WTC11 (cell line): ENCODE data around the gene GLB1L2. TPM values are rescaled to one million over a fixed set of nuclear protein-coding genes. Genes with fewer than 3 reads are reported as not detected.

Experiments used
- ATAC-seq: fragments of 200-7000 bp; cut with Tn5 transposase; 2 replicates; pipeline ENCODE4 v1.10.0; 2021; ENCODE audit warnings: mild to moderate bottlenecking, moderate library complexity
- CTCF ChIA-PET: fragments of 300-600 bp; sonication (Branson Sonifier 250); formaldehyde crosslinking; loops from one replicate; lab custom pipeline; 2021; ENCODE audit warnings: antibody characterized with exemption; lab: Charles Lee
- POLR2A ChIA-PET: fragments of 350-600 bp; sonication (Branson Sonifier 250); formaldehyde crosslinking; loops from one replicate; lab custom pipeline; 2021; ENCODE audit warnings: antibody characterized with exemption; lab: Charles Lee
- DNase-seq: peaks from one replicate; pipeline ENCODE4 v3.0.0; 2021; ENCODE audit warnings: low spot score
- H3K27ac Mint-ChIP-seq: 2 replicates; pipeline ENCODE4 v1.8.0; 2021; ENCODE audit warnings: mixed read lengths
- H3K27me3 Mint-ChIP-seq: 2 replicates; pipeline ENCODE4 v1.8.0; 2021; ENCODE audit warnings: low read depth, mild to moderate bottlenecking, moderate library complexity, mixed read lengths
- H3K36me3 Mint-ChIP-seq: 2 replicates; pipeline ENCODE4 v1.8.0; 2021; ENCODE audit warnings: mixed read lengths
- H3K4me1 Mint-ChIP-seq: 2 replicates; pipeline ENCODE4 v1.8.0; 2022; ENCODE audit warnings: mixed read lengths
- H3K4me3 Mint-ChIP-seq: 2 replicates; pipeline ENCODE4 v1.8.0; 2021; ENCODE audit warnings: mild to moderate bottlenecking, moderate library complexity, mixed read lengths
- H3K9me3 Mint-ChIP-seq: 2 replicates; pipeline ENCODE4 v1.8.0; 2021; ENCODE audit warnings: mixed read lengths
- ATF1 ChIP-seq: sonication (generic); formaldehyde crosslinking; IDR thresholded peaks from 2 replicates; pipeline ENCODE4 v1.8.1; 2023; ENCODE audit warnings: mild to moderate bottlenecking, moderate library complexity, missing genetic modification reagents
- ATF3 ChIP-seq: sonication (generic); formaldehyde crosslinking; conservative IDR thresholded peaks from 2 replicates; pipeline ENCODE4 v1.8.1; 2022; ENCODE audit warnings: mild to moderate bottlenecking, missing genetic modification reagents
- E2F4 ChIP-seq: sonication (generic); formaldehyde crosslinking; IDR thresholded peaks from 2 replicates; pipeline ENCODE4 v1.8.1; 2022; ENCODE audit warnings: low read depth, mild to moderate bottlenecking, moderate library complexity, missing genetic modification reagents, borderline replicate concordance
- ELF4 ChIP-seq: sonication (generic); formaldehyde crosslinking; IDR thresholded peaks from 2 replicates; pipeline ENCODE4 v1.8.1; 2022; ENCODE audit warnings: low read depth, mild to moderate bottlenecking, moderate library complexity, missing genetic modification reagents
- HMGA2 ChIP-seq: fragments of 250-450 bp; sonication (Bioruptor Pico); IDR thresholded peaks from 2 replicates; pipeline ENCODE4 v1.4.0; 2021; ENCODE audit warnings: mild to moderate bottlenecking, moderate library complexity
- JAZF1 ChIP-seq: fragments of 250-450 bp; sonication (Bioruptor Pico); IDR thresholded peaks from 2 replicates; pipeline ENCODE4 v1.9.0; 2021; ENCODE audit warnings: moderate library complexity, mild to moderate bottlenecking, inconsistent platforms
- MYBL2 ChIP-seq: sonication (generic); formaldehyde crosslinking; IDR thresholded peaks from 2 replicates; pipeline ENCODE4 v1.8.1; 2023; ENCODE audit warnings: mild to moderate bottlenecking, moderate library complexity, missing genetic modification reagents
- OVOL2 ChIP-seq: fragments of 250-450 bp; sonication (Bioruptor Pico); IDR thresholded peaks from 2 replicates; pipeline ENCODE4 v1.9.0; 2021; ENCODE audit warnings: mild to moderate bottlenecking, borderline replicate concordance
- PREB ChIP-seq: sonication (generic); formaldehyde crosslinking; IDR thresholded peaks from 2 replicates; pipeline ENCODE4 v1.8.1; 2022; ENCODE audit warnings: mild to moderate bottlenecking, missing genetic modification reagents, moderate library complexity, borderline replicate concordance
- TP53 ChIP-seq: sonication (generic); formaldehyde crosslinking; IDR thresholded peaks from 2 replicates; pipeline ENCODE4 v1.8.1; 2023; ENCODE audit warnings: mild to moderate bottlenecking, missing genetic modification reagents
- ZNF232 ChIP-seq: sonication (generic); formaldehyde crosslinking; IDR thresholded peaks from 2 replicates; pipeline ENCODE4 v1.8.0; 2022; ENCODE audit warnings: mild to moderate bottlenecking, missing genetic modification reagents
- ZNF263 ChIP-seq: sonication (generic); formaldehyde crosslinking; IDR thresholded peaks from 2 replicates; pipeline ENCODE4 v1.8.1; 2022; ENCODE audit warnings: low read depth, mild to moderate bottlenecking, moderate library complexity, missing genetic modification reagents
- ZNF671 ChIP-seq: fragments of 250-450 bp; sonication (Bioruptor Pico); IDR thresholded peaks from 2 replicates; pipeline ENCODE4 v1.8.0; 2021; ENCODE audit warnings: mild to moderate bottlenecking
- total RNA-seq: library from RNA; stranded (reverse); gene quantifications from 3 replicates; pipeline ENCODE4 v1.2.3, GENCODE V29; 2021
- TF ChIP-seq, protein P1 (sequence below): fragments of 250-450 bp; sonication (Bioruptor Pico); IDR thresholded peaks from 2 replicates; pipeline ENCODE4 v1.8.0; 2021; ENCODE audit warnings: mild to moderate bottlenecking
- TF ChIP-seq, protein P2 (sequence below): sonication (generic); formaldehyde crosslinking; IDR thresholded peaks from 2 replicates; pipeline ENCODE4 v1.8.0; 2022; ENCODE audit warnings: mild to moderate bottlenecking, missing genetic modification reagents
- TF ChIP-seq, protein P3 (sequence below): fragments of 250-450 bp; sonication (Bioruptor Pico); IDR thresholded peaks from 2 replicates; pipeline ENCODE4 v2.1.2; 2022; ENCODE audit warnings: mild to moderate bottlenecking, moderate library complexity
- TF ChIP-seq, protein P4 (sequence below): sonication (generic); formaldehyde crosslinking; IDR thresholded peaks from 2 replicates; pipeline ENCODE4 v1.8.0; 2023; ENCODE audit warnings: missing genetic modification reagents

Gene GLB1L2
- total RNA-seq, 1 experiment from 2014 or later: 6.0 TPM

- ATAC-seq (no peak), DNase-seq (no peak)
- CTCF ChIA-PET: no interaction called here
- no peak overlapping the region for H3K27ac Mint-ChIP-seq
- peaks cover 16% of the 10 kb centered on the region for H3K9me3 Mint-ChIP-seq
- peaks cover 6% of the 10 kb centered on the region; the same call in 1 of the 2 replicates for H3K27me3 Mint-ChIP-seq
- H3K4me3 Mint-ChIP-seq: no peak overlapping the region
- POLR2A ChIA-PET: no interaction called here
- peaks cover 23% of the 10 kb centered on the region for H3K4me1 Mint-ChIP-seq
- no peak for TF ChIP-seq ZNF671 (CRISPR knock-in tag)
- TF ChIP-seq ZNF232 (CRISPR knock-in tag): no peak
- TF ChIP-seq OVOL2 (CRISPR knock-in tag): no peak
- TF ChIP-seq, protein P1, sequence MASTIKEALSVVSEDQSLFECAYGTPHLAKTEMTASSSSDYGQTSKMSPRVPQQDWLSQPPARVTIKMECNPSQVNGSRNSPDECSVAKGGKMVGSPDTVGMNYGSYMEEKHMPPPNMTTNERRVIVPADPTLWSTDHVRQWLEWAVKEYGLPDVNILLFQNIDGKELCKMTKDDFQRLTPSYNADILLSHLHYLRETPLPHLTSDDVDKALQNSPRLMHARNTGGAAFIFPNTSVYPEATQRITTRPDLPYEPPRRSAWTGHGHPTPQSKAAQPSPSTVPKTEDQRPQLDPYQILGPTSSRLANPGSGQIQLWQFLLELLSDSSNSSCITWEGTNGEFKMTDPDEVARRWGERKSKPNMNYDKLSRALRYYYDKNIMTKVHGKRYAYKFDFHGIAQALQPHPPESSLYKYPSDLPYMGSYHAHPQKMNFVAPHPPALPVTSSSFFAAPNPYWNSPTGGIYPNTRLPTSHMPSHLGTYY (CRISPR knock-in tag): no peak
- no peak for TF ChIP-seq ZNF263
- no peak for TF ChIP-seq E2F4 (CRISPR knock-in tag)
- no peak for TF ChIP-seq ATF3
- no peak for TF ChIP-seq ATF1 (CRISPR knock-in tag)
- TF ChIP-seq, protein P2, sequence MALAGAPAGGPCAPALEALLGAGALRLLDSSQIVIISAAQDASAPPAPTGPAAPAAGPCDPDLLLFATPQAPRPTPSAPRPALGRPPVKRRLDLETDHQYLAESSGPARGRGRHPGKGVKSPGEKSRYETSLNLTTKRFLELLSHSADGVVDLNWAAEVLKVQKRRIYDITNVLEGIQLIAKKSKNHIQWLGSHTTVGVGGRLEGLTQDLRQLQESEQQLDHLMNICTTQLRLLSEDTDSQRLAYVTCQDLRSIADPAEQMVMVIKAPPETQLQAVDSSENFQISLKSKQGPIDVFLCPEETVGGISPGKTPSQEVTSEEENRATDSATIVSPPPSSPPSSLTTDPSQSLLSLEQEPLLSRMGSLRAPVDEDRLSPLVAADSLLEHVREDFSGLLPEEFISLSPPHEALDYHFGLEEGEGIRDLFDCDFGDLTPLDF: no peak
- TF ChIP-seq MYBL2 (CRISPR knock-in tag): no peak
- TF ChIP-seq JAZF1 (CRISPR knock-in tag): no peak
- no peak for TF ChIP-seq TP53 (CRISPR knock-in tag)
- no peaks in the 10 kb centered on the region; the same call in 1 of the 2 replicates for H3K36me3 Mint-ChIP-seq
These were observed 20.3 kb downstream of the GLB1L2 start for GRCh38 chr11:134352111-134352510.

GRCh38 chr11:134355136-134355535 lies 23.3 kb downstream of the GLB1L2 start:
- H3K9me3 Mint-ChIP-seq: peaks cover 16% of the 10 kb centered on the region
- CTCF ChIA-PET: no interaction called here
- H3K4me1 Mint-ChIP-seq: peaks cover 11% of the 10 kb centered on the region
- no peak overlapping the region for H3K27ac Mint-ChIP-seq
- no peak overlapping the region for H3K4me3 Mint-ChIP-seq
- no peak for TF ChIP-seq PREB
- TF ChIP-seq ELF4 (CRISPR knock-in tag): no peak
- TF ChIP-seq HMGA2 (CRISPR knock-in tag): no peak
- TF ChIP-seq, protein P3, sequence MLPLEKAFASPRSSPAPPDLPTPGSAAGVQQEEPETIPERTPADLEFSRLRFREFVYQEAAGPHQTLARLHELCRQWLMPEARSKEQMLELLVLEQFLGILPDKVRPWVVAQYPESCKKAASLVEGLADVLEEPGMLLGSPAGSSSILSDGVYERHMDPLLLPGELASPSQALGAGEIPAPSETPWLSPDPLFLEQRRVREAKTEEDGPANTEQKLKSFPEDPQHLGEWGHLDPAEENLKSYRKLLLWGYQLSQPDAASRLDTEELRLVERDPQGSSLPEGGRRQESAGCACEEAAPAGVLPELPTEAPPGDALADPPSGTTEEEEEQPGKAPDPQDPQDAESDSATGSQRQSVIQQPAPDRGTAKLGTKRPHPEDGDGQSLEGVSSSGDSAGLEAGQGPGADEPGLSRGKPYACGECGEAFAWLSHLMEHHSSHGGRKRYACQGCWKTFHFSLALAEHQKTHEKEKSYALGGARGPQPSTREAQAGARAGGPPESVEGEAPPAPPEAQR (CRISPR knock-in tag): no peak
- no peak for TF ChIP-seq JAZF1 (CRISPR knock-in tag)
- TF ChIP-seq, protein P4, sequence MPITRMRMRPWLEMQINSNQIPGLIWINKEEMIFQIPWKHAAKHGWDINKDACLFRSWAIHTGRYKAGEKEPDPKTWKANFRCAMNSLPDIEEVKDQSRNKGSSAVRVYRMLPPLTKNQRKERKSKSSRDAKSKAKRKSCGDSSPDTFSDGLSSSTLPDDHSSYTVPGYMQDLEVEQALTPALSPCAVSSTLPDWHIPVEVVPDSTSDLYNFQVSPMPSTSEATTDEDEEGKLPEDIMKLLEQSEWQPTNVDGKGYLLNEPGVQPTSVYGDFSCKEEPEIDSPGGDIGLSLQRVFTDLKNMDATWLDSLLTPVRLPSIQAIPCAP (CRISPR knock-in tag): no peak
- TF ChIP-seq, all 79 proteins: peak for 0
- DNase-seq: no peak
- no peak for ATAC-seq
- POLR2A ChIA-PET: interaction anchor here (0.5 kb wide), 1 partner anchor 124 kb away, joined by 3 read pairs; no protein-coding TSS in a partner anchor
- Mint-ChIP-seq H3K36me3 (no peaks in the 10 kb centered on the region; the same call in 1 of the 2 replicates), H3K27me3 (peaks cover 14% of the 10 kb centered on the region)
